ENCODE measurements around the gene ADAM30. TPM values are rescaled to one million over a fixed set of nuclear protein-coding genes. Genes with fewer than 3 reads are reported as not detected.

Gene ADAM30
- total RNA-seq, 1 experiment from 2014 or later: not detected

DNA sequence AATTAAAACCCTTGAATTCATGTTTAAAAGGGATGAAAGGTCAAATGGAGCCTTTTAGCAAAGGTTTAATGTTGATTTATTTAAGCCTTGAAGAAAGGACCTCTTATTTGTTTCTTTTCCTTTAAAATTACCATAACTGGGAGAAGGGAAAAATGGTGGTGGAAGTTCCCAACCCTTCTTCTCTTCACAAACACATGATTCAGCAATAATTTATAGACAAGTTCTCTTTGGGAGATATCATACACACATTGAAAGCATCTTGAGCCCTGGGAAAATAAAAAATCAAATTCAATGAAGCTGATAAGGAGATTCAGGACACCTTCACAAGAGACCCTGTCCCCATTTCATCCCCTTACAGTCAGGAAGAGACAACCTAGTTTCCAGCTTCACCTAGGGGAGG, 8.9 kb downstream of the ADAM30 start:
- peaks cover 3% of the 10 kb centered on the region; the same call in 1 of the 2 replicates for H3K9me3 ChIP-seq
- H3K27me3 ChIP-seq: no peaks in the 10 kb centered on the region
- H3K36me3 ChIP-seq: no peaks in the 10 kb centered on the region
- DNase-seq: no peak
- no peak overlapping the region for H3K4me3 ChIP-seq

DNA sequence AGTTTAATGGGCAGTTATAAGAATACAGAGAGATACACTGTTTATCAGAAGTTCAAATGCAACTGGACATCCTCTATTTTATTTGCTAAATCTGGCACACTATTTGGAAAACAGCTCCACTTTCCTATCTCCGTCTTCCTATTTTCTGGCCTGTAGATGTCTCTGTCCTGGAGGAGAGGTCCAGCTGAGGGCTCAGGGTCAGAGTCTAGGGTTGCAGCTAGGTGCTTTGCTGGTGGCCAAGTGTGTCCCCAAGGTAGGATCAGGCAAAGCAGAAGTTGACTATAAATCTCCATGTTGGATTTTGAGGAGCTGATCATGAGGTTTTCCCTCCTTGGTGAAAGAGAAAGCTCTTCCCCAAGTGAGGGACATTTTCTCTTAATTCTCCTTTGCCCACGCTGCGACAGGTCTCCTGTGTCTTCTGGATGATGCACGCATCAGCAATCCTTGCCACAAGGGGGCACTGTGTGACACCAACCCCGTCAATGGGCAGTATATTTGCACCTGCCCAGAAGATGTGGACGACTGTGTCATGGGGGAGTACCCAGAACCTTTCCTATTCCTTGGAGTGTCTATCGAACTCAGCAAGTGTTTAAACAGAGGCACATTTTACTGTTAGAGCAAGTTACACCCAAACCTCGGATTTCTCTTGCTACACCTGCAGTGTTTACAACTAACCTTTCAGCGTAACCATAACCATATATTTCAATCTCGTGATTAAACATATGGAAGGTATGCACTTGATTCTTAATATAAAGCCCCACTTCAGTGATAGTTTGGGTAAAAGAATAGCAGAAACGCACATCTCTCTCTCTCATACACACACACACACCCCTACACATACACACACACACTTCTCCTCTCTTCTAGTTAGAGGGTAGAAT, 10.2 kb downstream of the ADAM30 start:
- Histone ChIP-seq H3K4me3 (no peak overlapping the region), H3K9me3 (peaks cover 3% of the 10 kb centered on the region; the same call in 1 of the 2 replicates), H3K36me3 (no peaks in the 10 kb centered on the region), H3K27me3 (no peaks in the 10 kb centered on the region)
- DNase-seq: peak; percentile 31

GRCh38 chr1:119884711-119885110, 11.6 kb downstream of the ADAM30 start:
- no peaks in the 10 kb centered on the region for H3K27me3 ChIP-seq
- no peak overlapping the region for H3K4me3 ChIP-seq
- H3K36me3 ChIP-seq: no peaks in the 10 kb centered on the region
- DNase-seq: no peak
- H3K9me3 ChIP-seq: peaks cover 3% of the 10 kb centered on the region; the same call in 1 of the 2 replicates

GRCh38 chr1:119883826-119884225, 12.5 kb downstream of the ADAM30 start:
- no peaks in the 10 kb centered on the region for H3K36me3 ChIP-seq
- DNase-seq: no peak
- H3K9me3 ChIP-seq: peaks cover 3% of the 10 kb centered on the region; the same call in 1 of the 2 replicates
- no peak overlapping the region for H3K4me3 ChIP-seq
- H3K27me3 ChIP-seq: no peaks in the 10 kb centered on the region

DNA sequence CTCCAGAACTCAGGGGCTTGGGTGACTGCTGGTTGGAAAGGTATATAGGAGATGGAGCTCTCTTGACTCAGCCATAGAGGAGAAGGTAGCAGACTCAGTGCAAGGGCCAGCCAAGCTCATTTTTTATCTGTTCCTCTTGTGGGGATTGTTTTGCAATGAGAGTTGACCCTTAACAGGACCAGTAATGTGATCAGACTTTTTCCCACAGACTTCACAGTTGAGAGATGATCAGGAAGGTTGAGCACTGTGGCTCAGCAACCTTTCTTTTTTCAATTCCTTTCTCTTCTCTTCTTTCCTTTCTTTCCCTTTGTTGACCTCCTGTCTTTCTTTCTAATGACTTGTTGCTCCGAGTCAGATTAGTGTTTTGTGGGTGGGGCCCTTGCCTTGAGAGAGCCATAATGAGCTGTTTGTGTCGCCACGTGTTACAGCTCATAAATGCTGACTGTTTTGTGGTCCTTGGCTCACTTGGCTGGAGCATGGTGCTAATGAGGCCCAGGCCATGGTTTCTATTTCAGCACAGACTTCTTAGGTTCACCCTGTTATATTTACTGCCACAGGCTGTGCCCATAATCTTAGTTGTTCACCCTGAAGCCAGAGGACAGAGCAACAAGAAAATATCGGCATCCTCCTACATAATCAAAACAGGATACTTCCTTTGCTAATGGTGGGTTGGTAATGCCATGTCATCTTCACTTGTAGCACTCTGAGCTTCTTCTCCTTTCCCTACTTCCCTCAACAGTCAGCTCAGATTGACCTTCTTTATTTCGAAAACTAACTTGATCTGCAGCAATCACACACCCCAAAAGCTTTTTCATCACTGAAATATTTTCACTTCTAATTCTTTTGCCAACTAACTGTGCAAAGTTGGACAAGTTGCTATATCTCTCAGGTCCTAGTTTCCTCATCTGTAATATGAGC, 13.9 kb downstream of the ADAM30 start:
- Histone ChIP-seq H3K27me3 (no peaks in the 10 kb centered on the region), H3K9me3 (no peaks in the 10 kb centered on the region), H3K36me3 (no peaks in the 10 kb centered on the region), H3K4me3 (no peak overlapping the region)
- DNase-seq: no peak

DNA sequence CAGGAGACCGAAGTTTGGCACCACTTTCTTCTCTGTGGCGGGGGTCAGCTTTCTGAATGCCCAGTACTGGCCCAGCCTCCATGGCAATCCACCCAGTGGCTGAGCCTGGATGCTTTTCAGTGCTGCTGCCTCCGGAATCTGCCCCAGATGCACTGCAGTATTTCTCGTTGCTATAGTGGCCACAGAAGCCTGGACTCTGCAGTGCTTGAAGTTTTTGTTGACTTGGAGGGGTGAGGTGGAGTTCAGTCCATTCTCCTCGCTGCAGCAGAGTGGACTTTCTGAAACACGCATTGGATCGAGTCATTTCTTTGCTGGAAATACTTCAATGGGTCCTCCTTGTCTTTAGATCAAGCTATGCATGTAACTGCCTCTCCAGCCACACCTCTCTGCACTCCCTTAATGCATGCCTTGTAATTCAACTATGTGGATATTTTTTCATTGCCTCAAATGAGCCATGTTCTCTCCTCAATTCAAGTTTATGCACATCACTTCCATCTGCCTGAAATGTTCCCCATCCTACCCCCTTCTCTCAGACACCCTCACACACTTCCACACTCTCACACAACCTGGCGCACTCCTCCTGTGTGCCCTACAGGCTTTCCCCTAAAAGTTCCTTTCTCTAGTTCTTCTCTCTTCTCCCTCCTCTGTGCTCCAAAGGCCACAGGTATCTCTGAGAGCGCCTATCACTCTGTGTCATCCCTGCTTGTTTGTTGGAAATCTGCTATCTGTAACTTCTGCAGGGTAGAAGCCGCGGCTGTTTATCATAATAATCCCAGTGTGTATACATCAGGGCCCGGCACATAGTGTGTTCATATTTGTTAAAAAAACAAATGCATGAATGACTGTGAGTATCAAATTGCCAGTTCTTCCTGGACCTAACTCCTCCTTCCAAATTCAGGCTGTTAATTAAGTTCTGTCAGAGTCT, 16.5 kb downstream of the ADAM30 start:
- no peaks in the 10 kb centered on the region for H3K27me3 ChIP-seq
- no peak for DNase-seq
- no peaks in the 10 kb centered on the region for H3K36me3 ChIP-seq
- no peak overlapping the region for H3K4me3 ChIP-seq
- no peaks in the 10 kb centered on the region for H3K9me3 ChIP-seq

DNA sequence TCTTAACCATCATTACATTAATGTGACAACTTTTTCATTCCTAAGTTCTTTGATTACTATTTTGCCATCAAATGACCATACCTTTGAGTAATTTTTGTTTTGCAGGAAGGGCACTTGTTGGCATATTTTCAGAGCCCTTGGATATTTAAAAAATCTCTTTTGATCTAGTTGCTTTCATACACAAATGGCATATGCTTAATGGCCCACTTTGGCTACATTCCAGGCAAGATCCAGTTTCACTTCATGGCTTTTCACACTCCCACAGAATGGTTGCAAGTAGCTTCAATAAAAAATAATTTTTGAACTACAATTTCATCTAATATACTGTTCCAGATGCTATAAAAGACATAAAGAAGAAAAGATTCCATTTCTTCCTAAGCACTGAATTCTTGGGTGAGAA, 18.1 kb downstream of the ADAM30 start:
- no peak for DNase-seq
- Histone ChIP-seq H3K9me3 (no peaks in the 10 kb centered on the region), H3K27me3 (no peaks in the 10 kb centered on the region), H3K36me3 (no peaks in the 10 kb centered on the region), H3K4me3 (no peak overlapping the region)

DNA sequence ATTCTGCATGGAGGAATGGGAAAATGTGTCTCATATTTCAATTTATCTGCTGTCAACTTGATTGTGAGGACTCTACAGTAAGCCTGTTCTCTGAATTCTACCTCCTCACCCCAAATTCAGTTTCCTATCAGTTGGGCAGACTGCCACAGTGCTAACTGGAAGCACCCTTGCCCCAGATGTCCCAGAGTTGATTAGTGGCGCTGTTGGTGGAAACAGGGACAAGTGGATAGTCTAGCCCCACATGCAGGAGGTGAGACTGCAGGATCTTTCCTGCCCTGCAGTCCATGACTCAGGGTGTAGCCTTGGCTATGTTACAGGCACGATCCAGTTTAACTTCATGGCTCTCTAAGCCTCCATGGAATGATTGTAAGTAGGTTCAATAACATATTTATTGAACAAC, 22.1 kb downstream of the ADAM30 start:
- H3K9me3 ChIP-seq: no peaks in the 10 kb centered on the region
- no peak for DNase-seq
- H3K27me3 ChIP-seq: no peaks in the 10 kb centered on the region; the same call in 1 of the 2 replicates
- H3K4me3 ChIP-seq: no peak overlapping the region
- H3K36me3 ChIP-seq: no peaks in the 10 kb centered on the region

- Histone ChIP-seq H3K4me3 (no peak overlapping the region), H3K9me3 (no peaks in the 10 kb centered on the region), H3K27me3 (no peaks in the 10 kb centered on the region; the same call in 1 of the 2 replicates), H3K36me3 (no peaks in the 10 kb centered on the region)
- peak; percentile 66 for DNase-seq
These were observed 22.9 kb downstream of the ADAM30 start for GRCh38 chr1:119873135-119874015.

DNA sequence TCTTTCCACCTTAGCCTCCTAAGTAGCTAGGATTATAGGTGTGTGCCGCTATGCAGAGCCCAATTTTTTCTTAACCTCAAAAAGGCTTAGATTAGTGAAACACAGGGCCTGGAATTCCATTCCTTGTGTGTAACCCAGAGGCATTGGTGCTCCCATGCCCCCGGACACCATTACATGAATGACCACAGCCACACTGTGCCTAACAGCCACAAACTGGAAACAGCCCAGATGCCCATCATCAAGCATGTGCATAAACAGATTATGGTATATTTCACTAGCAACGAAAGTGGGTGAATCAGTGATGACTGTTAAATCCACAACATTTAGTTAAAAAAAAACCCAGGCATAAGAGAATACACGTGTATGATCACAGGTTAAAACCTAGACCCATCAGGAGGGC, 24.4 kb downstream of the ADAM30 start:
- no peak overlapping the region for H3K4me3 ChIP-seq
- no peaks in the 10 kb centered on the region; the same call in 1 of the 2 replicates for H3K27me3 ChIP-seq
- peak; percentile 47 for DNase-seq
- no peaks in the 10 kb centered on the region for H3K9me3 ChIP-seq
- H3K36me3 ChIP-seq: no peaks in the 10 kb centered on the region

GRCh38 chr1:119870917-119871596, 25.3 kb downstream of the ADAM30 start:
- Histone ChIP-seq H3K27me3 (no peaks in the 10 kb centered on the region; the same call in 1 of the 2 replicates), H3K36me3 (no peaks in the 10 kb centered on the region), H3K9me3 (no peaks in the 10 kb centered on the region), H3K4me3 (no peak overlapping the region)
- peak; percentile 75 for DNase-seq

DNA sequence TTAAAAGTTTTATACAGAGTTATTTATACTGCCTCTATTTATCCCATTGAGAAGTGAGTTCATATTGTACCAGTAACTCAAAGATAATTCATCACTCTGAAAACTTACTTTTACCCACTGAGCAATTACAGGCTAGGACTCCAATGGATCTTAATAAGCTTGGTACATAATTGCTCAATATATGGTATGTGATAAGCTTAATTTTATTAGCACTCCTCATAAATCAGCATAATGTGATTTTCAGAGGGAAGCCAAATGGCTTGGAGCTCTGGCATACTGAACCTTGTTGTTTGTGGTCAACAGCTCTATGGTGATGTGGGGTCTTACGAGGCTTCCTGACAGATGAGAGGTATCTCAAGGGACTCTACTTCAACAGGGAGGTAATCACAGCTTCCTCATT, 26.3 kb downstream of the ADAM30 start:
- no peak for DNase-seq
- H3K9me3 ChIP-seq: no peaks in the 10 kb centered on the region
- H3K36me3 ChIP-seq: no peaks in the 10 kb centered on the region
- no peaks in the 10 kb centered on the region; the same call in 1 of the 2 replicates for H3K27me3 ChIP-seq
- H3K4me3 ChIP-seq: no peak overlapping the region

- Histone ChIP-seq H3K36me3 (no peaks in the 10 kb centered on the region), H3K4me3 (no peak overlapping the region), H3K9me3 (no peaks in the 10 kb centered on the region), H3K27me3 (no peaks in the 10 kb centered on the region; the same call in 1 of the 2 replicates)
- DNase-seq: no peak
These were observed 28.1 kb downstream of the ADAM30 start for GRCh38 chr1:119868176-119868575.

DNA sequence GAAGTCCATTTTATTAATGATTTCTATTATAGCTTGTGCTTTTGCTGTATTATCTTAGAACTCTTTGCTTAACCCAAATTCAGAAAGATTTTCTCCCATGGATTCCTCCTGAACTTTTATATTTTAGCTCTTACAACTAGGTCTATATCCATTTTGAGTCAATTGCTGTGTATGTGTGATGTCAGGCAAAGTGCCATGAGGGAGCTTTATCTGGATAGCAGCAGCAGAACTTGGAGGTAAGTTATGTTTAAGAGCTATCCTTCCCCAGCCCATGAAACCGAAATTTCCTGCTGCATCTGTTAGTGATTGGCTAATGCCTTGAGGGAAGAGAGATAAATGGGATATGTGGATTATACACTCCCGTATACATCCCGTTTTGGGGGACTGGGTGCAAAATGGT, 29.9 kb downstream of the ADAM30 start:
- Histone ChIP-seq H3K27me3 (no peaks in the 10 kb centered on the region; the same call in 1 of the 2 replicates), H3K36me3 (no peaks in the 10 kb centered on the region), H3K9me3 (no peaks in the 10 kb centered on the region), H3K4me3 (no peak overlapping the region)
- DNase-seq: no peak

- H3K9me3 ChIP-seq: no peaks in the 10 kb centered on the region
- no peak overlapping the region for H3K4me3 ChIP-seq
- no peaks in the 10 kb centered on the region for H3K36me3 ChIP-seq
- no peaks in the 10 kb centered on the region; the same call in 1 of the 2 replicates for H3K27me3 ChIP-seq
- no peak for DNase-seq
These were observed 30.7 kb downstream of the ADAM30 start for GRCh38 chr1:119865627-119866026.

Measured in MG63 (cell line).